DOHH2 (cell line): ENCODE data around the gene YTHDF1.

Experiments used
- H3F3A ChIP-seq: fragments of 200-600 bp; sonication (generic), shearing (Covaris generic); 2 replicates; pipeline ENCODE4 v1.6.0; 2016; ENCODE audit warnings: antibody characterized with exemption, mild to moderate bottlenecking; ENCODE audit not compliant: control insufficient read depth, insufficient read depth
- H3K27ac ChIP-seq: fragments of 200-600 bp; sonication (generic); 2 replicates; pipeline ENCODE4 v1.5.1; 2014; ENCODE audit warnings: low read depth, mild to moderate bottlenecking, low read length, moderate library complexity
- H3K27me3 ChIP-seq: fragments of 200-600 bp; sonication (generic); 2 replicates; pipeline ENCODE4 v1.6.1; 2014; ENCODE audit warnings: mild to moderate bottlenecking, low read length, mixed read lengths; ENCODE audit not compliant: control insufficient read depth
- H3K36me3 ChIP-seq: fragments of 200-600 bp; sonication (generic); 2 replicates; pipeline ENCODE4 v1.6.1; 2014; ENCODE audit warnings: mild to moderate bottlenecking, low read length, moderate library complexity, mixed read lengths; ENCODE audit not compliant: control insufficient read depth
- H3K4me1 ChIP-seq: fragments of 200-600 bp; sonication (generic); 2 replicates; pipeline ENCODE4 v1.6.1; 2014; ENCODE audit warnings: mild to moderate bottlenecking, low read length, mixed read lengths; ENCODE audit not compliant: control insufficient read depth
- H3K4me2 ChIP-seq: fragments of 200-600 bp; sonication (generic); 2 replicates; pipeline ENCODE4 v1.6.0; 2014; ENCODE audit warnings: mild to moderate bottlenecking, low read length, moderate library complexity
- H3K4me3 ChIP-seq: fragments of 200-600 bp; sonication (generic); 2 replicates; pipeline ENCODE4 v1.5.1; 2014; ENCODE audit warnings: mild to moderate bottlenecking, low read length, mixed read lengths
- H3K79me2 ChIP-seq: fragments of 200-600 bp; sonication (generic); 2 replicates; pipeline ENCODE4 v1.6.1; 2014; ENCODE audit warnings: mild to moderate bottlenecking, low read length, mixed read lengths; ENCODE audit not compliant: control insufficient read depth
- H3K9me2 ChIP-seq: fragments of 200-600 bp; sonication (generic); replicated peaks from 2 replicates; pipeline ENCODE4 v1.6.1; 2014; ENCODE audit warnings: mild to moderate bottlenecking, low read length, mixed read lengths; ENCODE audit not compliant: control insufficient read depth
- H3K9me3 ChIP-seq: fragments of 200-600 bp; sonication (generic); 2 replicates; pipeline ENCODE4 v1.6.1; 2014; ENCODE audit warnings: antibody characterized with exemption, low read length, mixed read lengths; ENCODE audit not compliant: control insufficient read depth, insufficient read depth
- H4K20me1 ChIP-seq: fragments of 200-600 bp; sonication (generic); 2 replicates; pipeline ENCODE4 v1.6.0; 2014; ENCODE audit warnings: low read depth, mild to moderate bottlenecking, antibody characterized with exemption, low read length, moderate library complexity; ENCODE audit not compliant: control insufficient read depth, insufficient read depth
- EZH2phosphoT487 ChIP-seq: fragments of 200-600 bp; sonication (generic); IDR thresholded peaks from 2 replicates; pipeline ENCODE4 v1.6.1; 2017; ENCODE audit warnings: borderline replicate concordance, mild to moderate bottlenecking, antibody characterized with exemption, low read length, moderate library complexity, mixed read lengths
- TF ChIP-seq, protein P1 (sequence below): fragments of 200-600 bp; sonication (generic); IDR thresholded peaks from one replicate; pipeline ENCODE4 v1.5.1; 2014; ENCODE audit warnings: antibody characterized with exemption, mild to moderate bottlenecking, low read depth, low read length; ENCODE audit not compliant: poor library complexity, severe bottlenecking

Gene YTHDF1

DNA sequence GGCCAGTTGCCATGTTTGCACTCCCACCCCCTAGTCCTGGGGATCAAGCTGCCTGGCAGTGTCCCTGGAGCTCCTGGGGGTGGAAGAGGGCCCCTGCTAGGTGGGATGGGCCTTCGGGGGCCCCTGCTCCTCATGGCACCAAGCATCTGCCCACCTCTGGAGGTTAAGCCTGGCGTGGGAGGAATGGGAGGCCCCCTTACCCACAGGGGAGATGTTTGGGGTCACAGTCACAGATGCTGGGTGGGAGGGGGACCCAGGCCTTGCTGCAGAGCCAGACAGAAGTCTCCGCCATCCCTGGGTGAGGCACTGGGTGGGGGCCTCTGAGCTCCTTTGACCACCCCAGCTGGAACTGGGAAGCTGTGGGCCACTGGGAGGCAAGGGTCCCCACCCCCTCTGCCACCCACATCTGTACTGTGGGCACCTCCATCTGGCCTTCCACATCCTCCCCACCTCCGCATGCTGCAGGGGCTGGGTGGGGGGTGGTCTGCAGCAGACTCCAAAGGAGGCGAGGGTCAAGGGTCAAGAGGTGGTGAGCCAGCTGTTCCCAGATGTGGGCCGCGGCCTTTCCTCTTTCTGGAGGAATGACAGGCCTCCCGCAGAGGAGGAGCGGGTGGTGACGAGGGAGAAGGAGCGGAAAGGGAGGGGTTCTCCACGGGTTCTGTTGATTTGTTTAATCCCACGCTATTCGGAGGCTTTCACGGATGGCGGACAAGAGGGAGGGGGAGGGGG, 41.5 kb downstream of the YTHDF1 start:
- peaks cover 29% of the 10 kb centered on the region for H3K27me3 ChIP-seq
- no peaks in the 10 kb centered on the region for H3K36me3 ChIP-seq
- H3K9me3 ChIP-seq = no peaks in the 10 kb centered on the region
- H3K4me2 ChIP-seq = peak overlapping the region; percentile 21; the same call in 1 of the 2 replicates
- no peaks in the 10 kb centered on the region for H3K79me2 ChIP-seq
- TF ChIP-seq, protein P1, sequence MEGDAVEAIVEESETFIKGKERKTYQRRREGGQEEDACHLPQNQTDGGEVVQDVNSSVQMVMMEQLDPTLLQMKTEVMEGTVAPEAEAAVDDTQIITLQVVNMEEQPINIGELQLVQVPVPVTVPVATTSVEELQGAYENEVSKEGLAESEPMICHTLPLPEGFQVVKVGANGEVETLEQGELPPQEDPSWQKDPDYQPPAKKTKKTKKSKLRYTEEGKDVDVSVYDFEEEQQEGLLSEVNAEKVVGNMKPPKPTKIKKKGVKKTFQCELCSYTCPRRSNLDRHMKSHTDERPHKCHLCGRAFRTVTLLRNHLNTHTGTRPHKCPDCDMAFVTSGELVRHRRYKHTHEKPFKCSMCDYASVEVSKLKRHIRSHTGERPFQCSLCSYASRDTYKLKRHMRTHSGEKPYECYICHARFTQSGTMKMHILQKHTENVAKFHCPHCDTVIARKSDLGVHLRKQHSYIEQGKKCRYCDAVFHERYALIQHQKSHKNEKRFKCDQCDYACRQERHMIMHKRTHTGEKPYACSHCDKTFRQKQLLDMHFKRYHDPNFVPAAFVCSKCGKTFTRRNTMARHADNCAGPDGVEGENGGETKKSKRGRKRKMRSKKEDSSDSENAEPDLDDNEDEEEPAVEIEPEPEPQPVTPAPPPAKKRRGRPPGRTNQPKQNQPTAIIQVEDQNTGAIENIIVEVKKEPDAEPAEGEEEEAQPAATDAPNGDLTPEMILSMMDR = no peak
- TF ChIP-seq EZH2phosphoT487 = no peak
- H3K4me1 ChIP-seq = peaks cover 9% of the 10 kb centered on the region; the same call in 1 of the 2 replicates
- no peaks in the 10 kb centered on the region for H3K9me2 ChIP-seq
- H4K20me1 ChIP-seq = no peaks in the 10 kb centered on the region
- no peaks in the 10 kb centered on the region for H3F3A ChIP-seq
- no peak overlapping the region for H3K4me3 ChIP-seq
- no peak overlapping the region for H3K27ac ChIP-seq

DNA sequence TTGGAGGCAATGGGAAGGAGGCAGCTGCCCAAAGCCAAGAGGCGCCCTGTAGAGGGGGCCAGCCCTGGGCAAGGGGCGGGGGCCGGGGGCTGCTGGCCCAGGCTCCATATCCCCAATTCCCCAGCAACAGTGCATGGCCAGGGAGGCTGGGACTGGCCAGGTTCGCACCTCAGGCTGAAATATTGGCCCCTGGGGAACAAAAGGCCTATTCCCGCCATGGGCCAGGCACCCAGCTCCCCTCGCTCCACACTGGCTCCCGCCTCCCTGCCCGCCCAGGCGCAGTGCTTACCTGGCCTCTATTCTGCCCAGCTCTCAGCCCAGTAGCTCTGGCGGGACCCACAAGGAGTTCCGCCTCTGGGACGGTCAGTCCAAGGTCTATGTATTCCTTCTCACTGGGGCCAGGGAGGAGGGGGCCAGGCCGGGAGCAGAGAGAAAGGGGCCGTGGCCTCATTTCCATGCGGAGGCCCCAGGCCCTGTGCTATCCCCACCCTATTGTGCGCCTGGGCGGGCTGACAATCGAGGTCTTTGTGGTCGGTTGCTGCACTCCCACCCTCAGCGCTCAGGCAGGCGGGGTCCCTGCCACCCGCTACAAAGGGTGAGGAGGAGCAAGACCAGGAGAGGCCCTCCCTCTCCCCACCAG, 42.3 kb downstream of the YTHDF1 start:
- Histone ChIP-seq H3K9me2 (no peaks in the 10 kb centered on the region), H3K27me3 (peaks cover 27% of the 10 kb centered on the region), H3F3A (no peaks in the 10 kb centered on the region), H3K36me3 (no peaks in the 10 kb centered on the region), H3K9me3 (no peaks in the 10 kb centered on the region), H3K4me3 (no peak overlapping the region), H3K4me1 (peaks cover 6% of the 10 kb centered on the region; the same call in 1 of the 2 replicates), H3K4me2 (no peak overlapping the region), H3K27ac (no peak overlapping the region), H4K20me1 (no peaks in the 10 kb centered on the region), H3K79me2 (no peaks in the 10 kb centered on the region)
- TF ChIP-seq, protein P1 = no peak
- no peak for TF ChIP-seq EZH2phosphoT487

DNA sequence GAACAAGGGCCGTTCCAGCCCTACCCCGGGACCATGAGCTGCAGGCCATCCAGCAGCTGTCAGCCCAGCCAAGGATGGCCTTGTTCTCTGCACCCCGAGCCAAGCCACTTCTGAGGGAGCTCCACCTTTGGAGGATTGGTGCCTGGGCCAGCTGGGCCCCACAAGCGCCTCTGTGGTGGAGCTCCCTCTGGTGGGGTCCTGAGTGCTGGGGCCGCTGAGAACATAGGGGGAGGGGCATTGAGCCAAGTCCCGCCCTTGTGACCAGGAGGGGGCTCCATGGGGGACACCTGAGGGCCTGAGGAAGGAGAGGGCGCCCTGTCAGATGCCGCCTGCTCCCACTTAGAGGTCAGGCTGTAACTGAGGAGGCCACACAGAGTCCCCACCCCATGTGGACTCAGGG, 43.2 kb downstream of the YTHDF1 start:
- H4K20me1 ChIP-seq = no peaks in the 10 kb centered on the region
- peaks cover 6% of the 10 kb centered on the region; the same call in 1 of the 2 replicates for H3K4me1 ChIP-seq
- H3K4me2 ChIP-seq = no peak overlapping the region
- TF ChIP-seq, protein P1 = peak; percentile 52
- TF ChIP-seq EZH2phosphoT487 = no peak
- H3K36me3 ChIP-seq = no peaks in the 10 kb centered on the region
- no peaks in the 10 kb centered on the region for H3K9me3 ChIP-seq
- H3K27ac ChIP-seq = no peak overlapping the region
- no peaks in the 10 kb centered on the region for H3K79me2 ChIP-seq
- no peaks in the 10 kb centered on the region for H3K9me2 ChIP-seq
- H3F3A ChIP-seq = no peaks in the 10 kb centered on the region
- H3K4me3 ChIP-seq = no peak overlapping the region
- H3K27me3 ChIP-seq = peaks cover 27% of the 10 kb centered on the region
